H1 (cell line): Measurements from ENCODE around the gene PLXNB2.

ENCODE experiments used
- BRCA1 ChIP-seq: IDR thresholded peaks from 2 replicates; pipeline ENCODE4 v1.6.1; 2012; ENCODE audit warnings: low read depth, low read length, improper control_type of control experiment
- CREB1 ChIP-seq: IDR thresholded peaks from 2 replicates; pipeline ENCODE4 v1.6.1; 2012; ENCODE audit warnings: inconsistent platforms
- EZH2 ChIP-seq: fragments of 200-600 bp; sonication (generic); IDR thresholded peaks from 2 replicates; pipeline ENCODE4 v1.7.1; 2012; ENCODE audit warnings: low read depth, mild to moderate bottlenecking, moderate library complexity, low read length, inconsistent platforms; ENCODE audit not compliant: severe bottlenecking
- RAD21 ChIP-seq, 2 experiments: IDR thresholded peaks in 1 of 2; conservative IDR thresholded peaks in 1 of 2; 2 replicates each; pipeline ENCODE4 v1.6.1; 2011; ENCODE audit warnings: low read depth in 2 of 2, low read length in 2 of 2, improper control_type of control experiment in 1 of 2, inconsistent platforms in 1 of 2, mild to moderate bottlenecking in 1 of 2, moderate library complexity in 1 of 2
- TBP ChIP-seq: IDR thresholded peaks from 2 replicates; pipeline ENCODE4 v1.6.1; 2011; ENCODE audit warnings: low read depth, low read length, improper control_type of control experiment
- TF ChIP-seq, protein P1 (sequence below): IDR thresholded peaks from 2 replicates; pipeline ENCODE4 v1.6.1; 2011; ENCODE audit warnings: low read depth, mild to moderate bottlenecking, low read length; ENCODE audit not compliant: insufficient read depth
- TF ChIP-seq, protein P2 (sequence below), 3 experiments: IDR thresholded peaks; 1 replicate in 2 of 3; 2 replicates in 1 of 3; pipeline versions ENCODE4 v1.5.1 to v1.6.1; 2011; ENCODE audit warnings: low read length in 3 of 3, mild to moderate bottlenecking in 3 of 3, inconsistent platforms in 2 of 3, low read depth in 1 of 3, moderate library complexity in 1 of 3; ENCODE audit not compliant: insufficient read depth in 1 of 3; ENCODE audit errors: control extremely low read depth in 1 of 3

DNA sequence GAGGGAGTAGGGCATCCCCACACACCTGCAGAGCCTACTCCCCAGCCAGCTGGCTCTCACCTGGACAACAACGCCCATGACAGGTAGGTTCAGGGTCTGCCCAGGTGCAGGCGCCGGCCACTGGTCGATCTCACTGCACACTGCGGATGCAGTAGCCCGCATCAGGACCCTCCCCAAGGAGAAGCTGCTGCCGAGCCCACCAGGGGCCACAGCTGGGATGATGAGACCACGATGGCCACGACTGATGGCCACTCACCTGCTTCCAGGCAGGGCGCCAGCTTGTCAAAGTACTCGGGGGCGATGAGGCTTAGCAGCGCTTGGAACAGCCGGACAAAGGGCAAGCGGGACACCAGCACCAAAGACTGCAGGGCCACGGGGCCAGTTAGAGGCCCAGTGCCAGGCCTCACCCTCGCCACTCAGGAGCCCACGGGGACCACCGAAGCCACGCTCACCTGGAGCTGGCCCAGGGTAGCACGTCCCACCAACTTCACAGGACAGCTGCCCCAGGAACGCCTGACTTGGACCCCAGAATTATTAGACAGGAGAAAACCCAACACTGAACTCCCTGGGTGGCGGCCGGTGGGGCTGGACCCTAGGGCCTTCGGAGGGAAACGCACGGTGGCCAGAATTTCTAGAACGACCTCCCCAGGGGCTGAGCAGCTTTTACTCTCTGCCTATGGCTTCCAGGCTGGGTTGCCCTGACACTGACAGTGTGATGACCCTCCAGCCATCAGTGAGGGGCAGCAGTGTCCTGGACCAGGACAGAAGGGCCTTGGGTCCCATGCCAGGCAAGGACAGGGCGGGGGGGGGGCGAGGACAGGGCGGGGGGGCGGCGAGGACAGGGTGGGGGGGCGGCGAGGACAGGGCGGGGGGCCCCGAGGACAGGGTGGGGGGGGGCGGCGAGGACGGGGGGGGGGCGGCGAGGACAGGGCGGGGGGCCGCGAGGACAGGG lies 8.9 kb upstream of the PLXNB2 start:
- TF ChIP-seq RAD21 (IDR thresholded peaks at IDR 0.05 in 1 of 2, conservative IDR thresholded peaks at IDR 0.05 in 1 of 2; ENCODE audit: low read depth in 2 of 2, low read length in 2 of 2) (no peak), EZH2 (no peak), TBP (no peak), CREB1 (no peak), BRCA1 (no peak)
- TF ChIP-seq, protein P1, sequence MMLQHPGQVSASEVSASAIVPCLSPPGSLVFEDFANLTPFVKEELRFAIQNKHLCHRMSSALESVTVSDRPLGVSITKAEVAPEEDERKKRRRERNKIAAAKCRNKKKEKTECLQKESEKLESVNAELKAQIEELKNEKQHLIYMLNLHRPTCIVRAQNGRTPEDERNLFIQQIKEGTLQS, result no peak
- TF ChIP-seq, protein P2, sequence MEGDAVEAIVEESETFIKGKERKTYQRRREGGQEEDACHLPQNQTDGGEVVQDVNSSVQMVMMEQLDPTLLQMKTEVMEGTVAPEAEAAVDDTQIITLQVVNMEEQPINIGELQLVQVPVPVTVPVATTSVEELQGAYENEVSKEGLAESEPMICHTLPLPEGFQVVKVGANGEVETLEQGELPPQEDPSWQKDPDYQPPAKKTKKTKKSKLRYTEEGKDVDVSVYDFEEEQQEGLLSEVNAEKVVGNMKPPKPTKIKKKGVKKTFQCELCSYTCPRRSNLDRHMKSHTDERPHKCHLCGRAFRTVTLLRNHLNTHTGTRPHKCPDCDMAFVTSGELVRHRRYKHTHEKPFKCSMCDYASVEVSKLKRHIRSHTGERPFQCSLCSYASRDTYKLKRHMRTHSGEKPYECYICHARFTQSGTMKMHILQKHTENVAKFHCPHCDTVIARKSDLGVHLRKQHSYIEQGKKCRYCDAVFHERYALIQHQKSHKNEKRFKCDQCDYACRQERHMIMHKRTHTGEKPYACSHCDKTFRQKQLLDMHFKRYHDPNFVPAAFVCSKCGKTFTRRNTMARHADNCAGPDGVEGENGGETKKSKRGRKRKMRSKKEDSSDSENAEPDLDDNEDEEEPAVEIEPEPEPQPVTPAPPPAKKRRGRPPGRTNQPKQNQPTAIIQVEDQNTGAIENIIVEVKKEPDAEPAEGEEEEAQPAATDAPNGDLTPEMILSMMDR (IDR thresholded peaks at IDR 0.05; ENCODE audit: control extremely low read depth in 1 of 3, insufficient read depth in 1 of 3, low read depth in 1 of 3, low read length in 3 of 3), result no peak
